OCI-LY7 (cell line): ENCODE data around the gene CYP46A1. TPM values are rescaled to one million over a fixed set of nuclear protein-coding genes. Genes with fewer than 3 reads are reported as not detected.

Source experiments
- BruUV-seq: library from RNA; stranded (reverse); fragments of 400-500 nt; replicated peaks from 2 replicates; lab custom pipeline; 2021; lab: Mats Ljungman, UMichigan
- CTCF ChIA-PET: fragments of 300-600 bp; sonication (Branson Sonifier 250); formaldehyde crosslinking; loops from one replicate; lab custom pipeline; 2022; ENCODE audit warnings: antibody characterized with exemption; ENCODE audit not compliant: unreplicated experiment; lab: Charles Lee
- POLR2A ChIA-PET: fragments of 300-600 bp; sonication (Branson Sonifier 250); formaldehyde crosslinking; loops from one replicate; lab custom pipeline; 2022; ENCODE audit warnings: antibody characterized with exemption; lab: Charles Lee
- DNase-seq: peaks from one replicate; pipeline ENCODE4 v3.0.0-alpha.2; 2015; ENCODE audit warnings: low spot score
- H2AFZ ChIP-seq: fragments of 200-600 bp; sonication (generic), shearing (Covaris generic); 2 replicates; pipeline ENCODE4 v1.6.1; 2014; ENCODE audit warnings: mild to moderate bottlenecking, antibody characterized with exemption, low read length, moderate library complexity
- H3K27ac ChIP-seq: fragments of 200-600 bp; sonication (generic); 2 replicates; pipeline ENCODE4 v1.5.1; 2014; ENCODE audit warnings: mixed run types, low read depth, mild to moderate bottlenecking, moderate library complexity, low read length, inconsistent platforms; ENCODE audit not compliant: poor library complexity, severe bottlenecking
- H3K36me3 ChIP-seq: fragments of 200-600 bp; sonication (generic); 2 replicates; pipeline ENCODE4 v1.6.1; 2014; ENCODE audit warnings: mild to moderate bottlenecking, antibody characterized with exemption, low read length, moderate library complexity, mixed read lengths; ENCODE audit not compliant: insufficient read depth
- H3K4me1 ChIP-seq: fragments of 200-600 bp; sonication (generic); 2 replicates; pipeline ENCODE4 v1.5.1; 2014; ENCODE audit warnings: mild to moderate bottlenecking, low read length; ENCODE audit not compliant: insufficient read depth, poor library complexity, severe bottlenecking
- H3K4me2 ChIP-seq: fragments of 200-600 bp; sonication (generic); 2 replicates; pipeline ENCODE4 v1.6.1; 2014; ENCODE audit warnings: mild to moderate bottlenecking, low read length
- H3K4me3 ChIP-seq: fragments of 200-600 bp; sonication (generic); 2 replicates; pipeline ENCODE4 v1.5.1; 2014; ENCODE audit warnings: mild to moderate bottlenecking, low read depth, low read length; ENCODE audit not compliant: poor library complexity, severe bottlenecking
- H3K79me2 ChIP-seq: fragments of 200-600 bp; sonication (generic); 2 replicates; pipeline ENCODE4 v1.6.1; 2016; ENCODE audit warnings: low read depth, mild to moderate bottlenecking, low read length, moderate library complexity, mixed read lengths; ENCODE audit not compliant: insufficient read depth
- H3K9me2 ChIP-seq: fragments of 200-600 bp; sonication (generic); 2 replicates; pipeline ENCODE4 v1.6.1; 2016; ENCODE audit warnings: mild to moderate bottlenecking, low read length, mixed read lengths; ENCODE audit not compliant: insufficient read depth
- H3K9me3 ChIP-seq: fragments of 200-600 bp; sonication (generic); 2 replicates; pipeline ENCODE4 v1.6.1; 2014; ENCODE audit warnings: mild to moderate bottlenecking, mixed run types, low read length, mixed read lengths
- H4K20me1 ChIP-seq: fragments of 200-600 bp; sonication (generic); 2 replicates; pipeline ENCODE4 v1.6.1; 2014; ENCODE audit warnings: mild to moderate bottlenecking, antibody characterized with exemption, low read length, moderate library complexity, mixed read lengths; ENCODE audit not compliant: insufficient read depth
- CTCF ChIP-seq: fragments of 200-600 bp; sonication (generic); conservative IDR thresholded peaks from 2 replicates; pipeline ENCODE4 v1.5.1; 2014; ENCODE audit warnings: mild to moderate bottlenecking, antibody characterized with exemption, low read length, moderate library complexity, mixed read lengths
- EZH2phosphoT487 ChIP-seq: fragments of 200-600 bp; sonication (generic); IDR thresholded peaks from 2 replicates; pipeline ENCODE4 v1.6.1; 2018; ENCODE audit warnings: low read depth, borderline replicate concordance, mild to moderate bottlenecking, mixed run types, antibody characterized with exemption, low read length, moderate library complexity, mixed read lengths
- intact Hi-C: fragments of 100-400 bp; cut with micrococcal nuclease; formaldehyde crosslinking; loops from one replicate; pipeline ENCODE4 v1.10.0; 2022; ENCODE audit not compliant: unreplicated experiment
- total RNA-seq, 2 experiments: library from RNA; depleted of rRNA in 1 of 2; stranded (reverse); fragments of >200 nt in 1 of 2; shearing (Covaris generic) in 1 of 2; gene quantifications; 2 replicates each; pipeline ENCODE4 v1.2.3, GENCODE V29; 2014 to 2022

The CYP46A1 gene
- total RNA-seq, 2 experiments from 2014 or later, result 4.1 to 10.8 TPM

GRCh38 chr14:99654235-99654985, 29.7 kb upstream of the CYP46A1 start:
- intact Hi-C loops, result no loop called here
- CTCF ChIA-PET, result interaction anchor here (0.6 kb wide), 1 partner anchor 26 kb away, joined by 3 read pairs; no protein-coding TSS in a partner anchor
- no peak for DNase-seq
- H3K4me2 ChIP-seq, result no peak overlapping the region
- H3K79me2 ChIP-seq, result no peaks in the 10 kb centered on the region
- POLR2A ChIA-PET, result interaction anchor here (0.6 to 1.2 kb wide), 4 partner anchors 16 to 250 kb away, joined by 3 read pairs; no protein-coding TSS in a partner anchor
- H4K20me1 ChIP-seq, result no peaks in the 10 kb centered on the region
- BruUV-seq, result no TSS peak
- TF ChIP-seq EZH2phosphoT487 (no peak), CTCF (no peak)
- H3K9me3 ChIP-seq, result no peaks in the 10 kb centered on the region
- H3K36me3 ChIP-seq, result no peaks in the 10 kb centered on the region
- H2AFZ ChIP-seq, result no peak overlapping the region
- H3K9me2 ChIP-seq, result no peaks in the 10 kb centered on the region
- no peak overlapping the region for H3K4me3 ChIP-seq
- no peak overlapping the region for H3K27ac ChIP-seq
- peaks cover 12% of the 10 kb centered on the region for H3K4me1 ChIP-seq

- no peaks in the 10 kb centered on the region for H3K9me3 ChIP-seq
- H3K36me3 ChIP-seq, result no peaks in the 10 kb centered on the region
- CTCF ChIA-PET, result interaction anchor here (0.7 kb wide), 1 partner anchor 12 kb away, joined by 4 read pairs; no protein-coding TSS in a partner anchor
- no peak overlapping the region for H3K4me3 ChIP-seq
- TF ChIP-seq EZH2phosphoT487, result no peak
- no peak for TF ChIP-seq CTCF
- H3K79me2 ChIP-seq, result no peaks in the 10 kb centered on the region
- POLR2A ChIA-PET, result interaction anchor here (1.5 to 1.6 kb wide), 2 partner anchors 9 to 13 kb away, joined by 4 to 5 read pairs; no protein-coding TSS in a partner anchor
- no peaks in the 10 kb centered on the region for H3K9me2 ChIP-seq
- no peaks in the 10 kb centered on the region for H4K20me1 ChIP-seq
- H3K27ac ChIP-seq, result no peak overlapping the region
- no TSS peak for BruUV-seq
- no peak for DNase-seq
- H2AFZ ChIP-seq, result no peak overlapping the region
- H3K4me2 ChIP-seq, result no peak overlapping the region
- H3K4me1 ChIP-seq, result peaks cover 13% of the 10 kb centered on the region
- intact Hi-C loops, result no loop called here
Measured at GRCh38 chr14:99655521-99655920, 28.6 kb upstream of the CYP46A1 start.

GRCh38 chr14:99656171-99656570, 27.9 kb upstream of the CYP46A1 start:
- ChIA-PET POLR2A (interaction anchor here (1.0 to 1.6 kb wide), 4 partner anchors 8 to 54 kb away, joined by 3 to 5 read pairs (median 4); no protein-coding TSS in a partner anchor), CTCF (interaction anchor here (0.5 kb wide), 1 partner anchor 28 kb away, joined by 4 read pairs; the partner anchor contains the start of gene CYP46A1)
- Histone ChIP-seq H4K20me1 (no peaks in the 10 kb centered on the region), H2AFZ (no peak overlapping the region), H3K27ac (no peak overlapping the region), H3K9me3 (no peaks in the 10 kb centered on the region), H3K4me1 (peaks cover 19% of the 10 kb centered on the region), H3K79me2 (no peaks in the 10 kb centered on the region), H3K9me2 (no peaks in the 10 kb centered on the region), H3K4me2 (no peak overlapping the region), H3K4me3 (no peak overlapping the region), H3K36me3 (no peaks in the 10 kb centered on the region)
- intact Hi-C loops, result no loop called here
- TF ChIP-seq EZH2phosphoT487 (no peak), CTCF (no peak)
- no TSS peak for BruUV-seq
- DNase-seq, result no peak
